Measurements from ENCODE around the gene SYT2.
"Not testable (repeated sequence)": the region's sequence is repeated elsewhere in the genome, so short reads cannot be mapped to it uniquely, and the experiment has no call there.

SYT2 gene

DNA sequence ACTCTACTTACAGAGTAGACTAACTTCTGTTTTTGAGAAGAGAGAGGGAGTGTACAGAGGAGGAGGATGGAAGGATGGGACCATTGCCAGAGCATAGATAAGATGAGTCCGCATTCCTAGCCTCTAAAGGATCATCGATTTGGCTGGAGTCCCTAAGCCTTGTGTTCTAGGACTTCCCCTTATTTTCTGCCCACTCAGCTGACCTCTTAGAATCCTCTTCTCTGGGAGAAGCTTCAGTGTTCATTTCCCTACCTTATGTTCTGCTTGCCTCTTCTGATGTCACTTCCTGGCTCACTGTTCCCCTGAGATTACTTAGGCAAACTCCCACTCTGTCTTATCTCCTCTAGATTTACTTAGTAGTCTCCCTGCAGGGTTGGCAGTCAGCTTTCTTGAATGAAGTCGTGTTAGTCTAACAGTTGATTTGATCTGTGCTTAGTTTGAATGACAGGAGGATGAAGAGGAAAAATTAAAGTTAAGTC, 156.7 kb downstream of the SYT2 start:
- no peak overlapping the region for H3K4me3 ChIP-seq (ENCODE audit: control insufficient read depth, low read depth, low read length)
- TF ChIP-seq, protein P1, sequence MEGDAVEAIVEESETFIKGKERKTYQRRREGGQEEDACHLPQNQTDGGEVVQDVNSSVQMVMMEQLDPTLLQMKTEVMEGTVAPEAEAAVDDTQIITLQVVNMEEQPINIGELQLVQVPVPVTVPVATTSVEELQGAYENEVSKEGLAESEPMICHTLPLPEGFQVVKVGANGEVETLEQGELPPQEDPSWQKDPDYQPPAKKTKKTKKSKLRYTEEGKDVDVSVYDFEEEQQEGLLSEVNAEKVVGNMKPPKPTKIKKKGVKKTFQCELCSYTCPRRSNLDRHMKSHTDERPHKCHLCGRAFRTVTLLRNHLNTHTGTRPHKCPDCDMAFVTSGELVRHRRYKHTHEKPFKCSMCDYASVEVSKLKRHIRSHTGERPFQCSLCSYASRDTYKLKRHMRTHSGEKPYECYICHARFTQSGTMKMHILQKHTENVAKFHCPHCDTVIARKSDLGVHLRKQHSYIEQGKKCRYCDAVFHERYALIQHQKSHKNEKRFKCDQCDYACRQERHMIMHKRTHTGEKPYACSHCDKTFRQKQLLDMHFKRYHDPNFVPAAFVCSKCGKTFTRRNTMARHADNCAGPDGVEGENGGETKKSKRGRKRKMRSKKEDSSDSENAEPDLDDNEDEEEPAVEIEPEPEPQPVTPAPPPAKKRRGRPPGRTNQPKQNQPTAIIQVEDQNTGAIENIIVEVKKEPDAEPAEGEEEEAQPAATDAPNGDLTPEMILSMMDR (conservative IDR thresholded peaks at IDR 0.05; ENCODE audit: control insufficient read depth, insufficient read depth, low read depth, low read length), result no peak
- DNase-seq (ENCODE audit: low read depth), result peak; percentile 79

DNA sequence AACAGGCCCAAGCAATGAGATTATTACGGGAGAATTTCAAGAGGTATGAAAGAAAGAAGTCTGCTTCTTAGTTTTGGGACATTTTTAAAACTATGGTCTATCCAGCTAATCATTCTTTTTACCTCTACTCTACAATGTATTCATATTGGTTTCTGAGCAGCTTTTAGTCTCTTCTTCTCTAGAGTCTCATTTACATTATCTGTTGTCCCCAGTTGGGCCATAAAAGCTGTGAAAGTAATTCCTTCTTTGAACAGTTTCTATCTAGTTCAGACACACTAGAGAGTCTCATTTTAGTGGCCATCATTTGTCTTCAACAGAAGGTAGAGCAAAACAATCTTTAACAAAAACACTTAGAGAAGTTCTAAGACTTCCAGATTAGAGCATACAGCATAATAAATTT, 157.2 kb downstream of the SYT2 start:
- DNase-seq (ENCODE audit: low read depth); H3K4me3 ChIP-seq (ENCODE audit: control insufficient read depth, low read depth, low read length): not testable (repeated sequence)

DNA sequence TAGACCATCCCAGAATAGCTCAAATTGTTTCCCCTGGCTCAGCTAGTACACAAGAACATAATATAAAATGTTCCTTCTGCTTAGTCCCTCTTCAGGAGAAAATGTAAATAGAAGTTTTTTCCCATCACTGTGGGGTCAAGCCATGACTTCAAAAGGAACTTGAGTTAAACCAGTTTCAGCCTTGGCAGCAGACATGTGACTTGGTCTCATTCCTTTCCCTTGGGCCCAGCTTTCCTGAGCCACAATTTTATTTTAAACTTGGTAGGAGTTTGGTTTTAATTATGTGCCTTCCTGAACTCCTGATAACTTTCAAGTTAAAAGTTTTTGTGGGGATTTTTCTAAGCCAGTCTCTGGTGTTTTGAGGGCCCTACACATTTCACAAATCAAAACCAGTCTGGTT, 157.6 kb downstream of the SYT2 start:
- not testable (repeated sequence) for DNase-seq (ENCODE audit: low read depth); H3K4me3 ChIP-seq (ENCODE audit: control insufficient read depth, low read depth, low read length)

DNA sequence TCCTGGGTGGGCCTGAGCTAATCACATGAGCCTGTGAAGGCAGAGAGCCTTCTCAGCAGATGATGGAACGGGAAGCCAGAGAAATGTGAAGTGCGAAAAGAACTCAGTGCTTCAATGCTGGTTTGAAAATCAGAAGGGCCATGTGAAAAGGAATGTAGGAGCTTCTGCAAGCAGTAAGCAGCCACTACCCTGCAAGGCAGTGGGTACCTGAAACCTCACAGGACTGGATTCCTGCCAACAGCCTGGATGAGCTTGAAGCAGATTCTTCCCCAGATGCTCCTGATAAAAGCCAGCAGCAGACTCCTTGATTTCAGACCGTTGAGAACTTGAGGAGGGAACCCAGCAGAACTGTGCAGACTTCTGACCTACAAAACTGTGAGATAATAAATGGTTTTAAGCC, 158.6 kb downstream of the SYT2 start:
- TF ChIP-seq, protein P1 (conservative IDR thresholded peaks at IDR 0.05; ENCODE audit: control insufficient read depth, insufficient read depth, low read depth, low read length), result no peak
- H3K4me3 ChIP-seq (ENCODE audit: control insufficient read depth, low read depth, low read length), result no peak overlapping the region
- no peak for DNase-seq (ENCODE audit: low read depth)

DNA sequence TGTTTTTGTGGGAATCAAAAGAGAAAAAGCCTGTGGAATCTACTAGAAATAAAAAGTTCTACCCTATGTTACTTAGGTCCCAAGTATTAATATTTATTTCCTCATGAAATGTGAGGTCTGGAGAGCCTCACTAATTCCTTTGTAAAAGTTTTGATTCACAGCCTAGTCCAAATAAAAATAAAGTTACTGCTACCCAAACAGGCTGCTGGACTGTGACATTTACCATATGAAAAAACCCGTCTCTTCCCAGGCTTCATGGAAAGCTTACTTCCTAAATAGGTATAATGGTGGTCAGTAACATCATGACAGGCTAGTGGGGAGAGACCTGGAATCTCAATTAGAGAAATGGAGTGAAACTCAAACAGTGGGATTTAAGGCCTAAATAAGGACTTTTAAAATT, 160.2 kb downstream of the SYT2 start:
- not testable (repeated sequence) for DNase-seq (ENCODE audit: low read depth); H3K4me3 ChIP-seq (ENCODE audit: control insufficient read depth, low read depth, low read length)

DNA sequence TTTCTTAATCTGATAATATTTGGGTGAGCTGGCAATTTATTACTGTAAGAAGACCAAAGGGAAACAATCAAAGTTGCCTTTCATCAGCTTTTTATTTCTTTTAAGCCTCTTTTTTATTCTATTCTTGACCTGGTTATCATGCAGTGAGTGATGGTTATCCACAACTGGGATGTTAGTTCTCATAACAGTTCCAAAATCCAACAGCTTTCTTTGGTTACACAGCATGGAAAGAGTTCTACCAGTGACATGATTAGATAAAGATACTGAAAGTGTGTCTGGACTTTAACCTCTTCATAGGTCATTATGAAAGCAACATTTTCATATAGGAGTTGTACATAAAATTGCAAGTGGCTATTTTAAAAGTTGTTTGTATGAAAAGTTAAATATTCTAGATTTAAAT, 163.0 kb downstream of the SYT2 start:
- TF ChIP-seq, protein P1 (conservative IDR thresholded peaks at IDR 0.05; ENCODE audit: control insufficient read depth, insufficient read depth, low read depth, low read length), result no peak
- no peak for DNase-seq (ENCODE audit: low read depth)
- H3K4me3 ChIP-seq (ENCODE audit: control insufficient read depth, low read depth, low read length), result no peak overlapping the region

DNA sequence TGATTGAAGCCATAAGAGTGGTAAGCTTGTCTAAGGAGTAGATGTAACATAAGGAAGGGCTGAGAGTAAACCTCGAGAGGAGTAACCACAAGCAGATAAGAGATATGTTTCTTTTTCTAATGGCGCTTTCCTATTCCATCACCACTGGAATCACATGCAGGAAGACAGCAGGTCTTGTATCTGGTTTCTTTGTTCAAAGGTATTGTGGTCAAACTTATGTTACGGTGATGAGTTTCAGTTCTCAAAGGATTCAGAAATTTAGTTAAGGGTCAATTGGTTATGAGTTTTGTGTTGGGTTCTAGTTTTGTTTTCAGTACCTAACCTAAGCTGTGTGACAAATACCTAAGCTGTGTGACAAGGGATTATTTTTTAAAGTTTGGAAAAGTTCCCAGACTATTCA, 163.5 kb downstream of the SYT2 start:
- not testable (repeated sequence) for DNase-seq (ENCODE audit: low read depth); H3K4me3 ChIP-seq (ENCODE audit: control insufficient read depth, low read depth, low read length)

DNA sequence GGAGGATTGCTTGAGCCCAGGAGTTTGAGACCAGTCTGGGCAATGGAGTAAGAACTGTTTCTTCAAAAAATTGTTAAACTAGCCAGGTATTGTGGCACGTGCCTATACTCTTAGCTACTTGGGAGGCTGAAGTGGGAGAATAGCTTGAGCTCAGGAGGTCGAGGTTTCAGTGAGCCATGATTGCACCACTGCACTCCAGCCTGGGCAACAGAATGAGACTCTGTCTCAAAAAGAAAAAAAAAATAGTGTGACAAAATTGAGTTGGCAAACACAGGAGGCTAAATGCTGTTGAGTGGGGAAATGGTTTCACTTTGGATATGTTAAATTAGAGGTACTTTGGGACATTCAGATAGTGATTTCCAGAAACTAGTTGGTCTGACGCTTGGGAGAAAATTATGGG, 163.9 kb downstream of the SYT2 start:
- not testable (repeated sequence) for H3K4me3 ChIP-seq (ENCODE audit: control insufficient read depth, low read depth, low read length); DNase-seq (ENCODE audit: low read depth)

DNA sequence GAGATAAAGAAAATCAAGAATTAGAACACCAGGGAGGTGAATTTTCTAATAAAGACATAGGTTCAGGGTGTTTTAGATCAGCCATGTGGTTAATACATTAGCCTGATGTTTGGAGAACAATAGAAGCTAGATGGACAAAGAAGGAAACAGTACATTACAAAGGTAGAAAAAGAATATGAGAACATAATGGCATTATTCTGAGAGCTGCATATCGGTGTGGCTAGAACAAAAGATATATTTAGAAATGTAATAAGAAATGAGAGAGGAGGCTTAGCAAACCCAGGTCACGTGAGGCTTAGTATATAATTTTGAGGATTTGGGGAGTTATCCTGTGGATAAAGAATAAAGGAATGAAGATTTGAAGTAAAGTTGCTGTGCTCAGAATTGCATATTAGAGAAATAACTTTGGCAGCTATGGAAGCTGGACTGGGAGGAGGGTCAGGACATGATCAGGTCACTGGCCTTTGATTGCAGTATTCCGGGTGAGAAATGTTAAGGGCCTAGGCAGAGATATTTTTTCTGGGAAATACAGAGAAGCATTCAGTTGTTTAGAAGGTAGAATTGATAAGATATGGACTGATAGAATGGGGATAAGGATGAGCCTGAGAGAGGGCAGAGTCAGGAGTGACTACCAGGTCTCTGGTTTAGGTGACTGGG, 164.5 kb downstream of the SYT2 start:
- not testable (repeated sequence) for H3K4me3 ChIP-seq (ENCODE audit: control insufficient read depth, low read depth, low read length)

DNA sequence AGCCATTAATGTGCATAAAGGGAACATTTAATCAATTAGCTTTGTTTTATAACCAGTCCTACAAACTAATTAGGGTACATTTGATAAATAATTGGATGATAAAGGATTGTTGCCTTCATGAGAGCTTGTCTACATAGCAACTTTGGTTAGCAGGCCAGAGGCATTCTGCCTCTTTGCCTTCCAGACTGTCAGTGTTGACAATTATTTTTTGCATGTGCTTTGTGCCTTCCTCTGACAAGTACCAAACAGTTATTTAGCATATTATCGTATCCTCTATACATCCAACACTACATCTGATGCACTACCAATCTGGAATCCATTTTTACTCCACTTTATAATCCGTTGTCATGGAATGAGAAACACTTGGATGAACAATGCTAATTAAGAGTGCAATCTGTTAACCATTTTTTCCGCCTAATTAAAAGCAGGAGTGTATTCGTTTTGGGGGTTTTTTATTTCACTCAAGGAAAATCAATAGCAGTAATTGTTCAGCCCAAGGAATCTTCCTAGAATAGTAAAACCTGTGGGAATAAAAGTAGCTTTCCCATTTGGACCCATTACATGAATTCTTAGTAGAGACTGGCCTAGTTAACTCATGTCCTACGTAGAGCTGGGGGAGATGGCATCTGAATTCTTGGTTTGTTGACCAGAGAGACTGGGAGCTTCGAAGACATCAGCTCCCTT, 165.3 kb downstream of the SYT2 start:
- not testable (repeated sequence) for H3K4me3 ChIP-seq (ENCODE audit: control insufficient read depth, low read depth, low read length); DNase-seq (ENCODE audit: low read depth)

More for the DNA sequence above, 164.5 kb downstream of the SYT2 start:
- not testable (repeated sequence) for DNase-seq (ENCODE audit: low read depth)

DNA sequence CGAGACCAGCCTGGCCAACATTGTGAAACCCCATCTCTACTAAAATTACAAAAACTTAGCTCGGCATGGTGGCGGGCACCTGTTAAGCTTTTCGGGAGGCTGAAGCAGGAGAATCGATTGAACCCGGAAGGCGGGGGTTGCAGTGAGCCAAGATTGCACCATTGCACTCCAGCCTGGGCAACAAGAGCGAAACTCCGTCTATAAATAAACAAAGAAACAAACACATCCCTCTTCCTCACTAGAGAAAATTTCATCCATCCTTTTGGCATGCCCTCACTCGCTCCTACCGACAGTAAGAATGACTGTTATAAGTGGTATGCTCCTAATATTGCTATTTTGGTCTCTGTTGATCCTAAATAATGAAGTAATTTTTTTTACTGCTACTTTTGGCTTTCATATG, 166.7 kb downstream of the SYT2 start:
- peak; percentile 35 for DNase-seq (ENCODE audit: low read depth)
- not testable (repeated sequence) for H3K4me3 ChIP-seq (ENCODE audit: control insufficient read depth, low read depth, low read length)

DNA sequence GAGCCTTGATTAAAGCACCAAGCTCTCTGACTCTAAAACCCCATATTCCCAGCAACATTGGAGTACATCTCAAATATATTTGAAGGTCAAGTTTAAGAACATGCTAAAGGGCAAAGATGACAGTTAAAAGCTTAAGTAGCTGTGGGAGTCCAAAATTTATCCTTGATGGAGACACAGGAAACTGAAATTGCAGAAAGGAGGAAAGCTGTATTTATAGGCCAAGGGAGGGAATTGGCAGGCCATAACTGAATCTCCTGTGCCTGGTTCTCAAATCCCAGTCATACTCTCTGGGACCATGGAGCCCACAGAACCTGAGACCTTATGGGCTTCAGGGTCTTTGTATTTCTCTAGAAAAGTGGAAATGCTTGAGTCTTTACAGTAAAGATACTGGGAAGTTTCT, 167.8 kb downstream of the SYT2 start:
- not testable (repeated sequence) for H3K4me3 ChIP-seq (ENCODE audit: control insufficient read depth, low read depth, low read length); DNase-seq (ENCODE audit: low read depth)

DNA sequence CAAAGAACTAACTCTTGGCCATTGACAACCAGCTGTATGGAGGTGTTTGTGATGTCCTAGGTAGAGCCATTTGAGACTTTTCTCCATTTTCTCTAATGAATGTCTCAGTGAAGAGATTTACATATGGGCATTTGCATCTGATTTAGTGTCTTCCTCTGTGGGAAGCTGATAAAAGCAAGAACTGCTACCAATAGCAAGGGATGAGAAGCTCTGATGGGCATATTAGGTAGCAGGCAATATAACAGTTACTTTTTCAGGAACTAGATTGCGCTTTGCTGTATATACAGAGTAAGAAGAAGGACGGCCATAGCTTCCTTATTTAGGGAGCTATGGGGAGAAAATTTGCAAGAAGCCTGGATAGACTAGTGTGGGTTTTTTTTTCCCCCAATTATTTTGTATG, 169.4 kb downstream of the SYT2 start:
- not testable (repeated sequence) for DNase-seq (ENCODE audit: low read depth); H3K4me3 ChIP-seq (ENCODE audit: control insufficient read depth, low read depth, low read length)

Data from fibroblast of mammary gland (primary cell).